ENCODE results near the gene RORB. TPM values are rescaled to one million over a fixed set of nuclear protein-coding genes. Genes with fewer than 3 reads are reported as not detected.

The RORB gene
- total RNA-seq, 1 experiment from 2014 or later: not detected

DNA sequence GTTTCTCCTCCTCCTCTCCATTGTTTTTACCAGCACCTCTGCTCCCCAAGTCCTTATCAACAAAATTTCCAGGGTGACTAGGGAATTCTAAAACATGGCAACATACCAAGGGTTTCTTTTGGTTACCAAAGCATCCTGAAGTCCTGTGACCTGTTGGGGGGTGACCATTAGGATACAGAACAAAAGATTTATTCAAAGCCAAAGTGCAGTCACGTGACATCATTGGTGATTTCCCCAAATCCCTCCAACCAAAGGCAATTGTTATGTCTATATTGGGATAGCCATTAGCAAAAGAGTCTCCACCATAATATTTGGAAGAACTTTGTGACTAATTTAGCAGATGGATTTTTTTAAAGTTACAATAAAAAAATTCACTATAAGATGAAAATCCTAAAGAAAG, 222.2 kb downstream of the RORB start:
- intact Hi-C loops (cut with micrococcal nuclease; ENCODE audit: unreplicated experiment): no loop called here
- Histone ChIP-seq H3K4me1 (no peaks in the 10 kb centered on the region), H3K9me3 (no peaks in the 10 kb centered on the region), H3K36me3 (ENCODE audit: control insufficient read depth, insufficient read depth, low read length) (no peaks in the 10 kb centered on the region), H3K4me3 (ENCODE audit: low read depth, low read length) (no peak overlapping the region), H3K27me3 (replicated peaks; ENCODE audit: control insufficient read depth, insufficient read depth, low read length) (no peaks in the 10 kb centered on the region)
- Mint-ChIP-seq H3K27me3 (ENCODE audit: insufficient read depth, unreplicated experiment) (no peaks in the 10 kb centered on the region), H3K9me3 (ENCODE audit: unreplicated experiment) (no peaks in the 10 kb centered on the region), H3K27ac (ENCODE audit: unreplicated experiment) (no peak overlapping the region), H3K36me3 (ENCODE audit: insufficient read depth, unreplicated experiment) (no peaks in the 10 kb centered on the region), H3K4me1 (ENCODE audit: low read depth, unreplicated experiment) (no peaks in the 10 kb centered on the region), H3K4me3 (ENCODE audit: unreplicated experiment) (no peak overlapping the region)
- TF ChIP-seq, protein P1, sequence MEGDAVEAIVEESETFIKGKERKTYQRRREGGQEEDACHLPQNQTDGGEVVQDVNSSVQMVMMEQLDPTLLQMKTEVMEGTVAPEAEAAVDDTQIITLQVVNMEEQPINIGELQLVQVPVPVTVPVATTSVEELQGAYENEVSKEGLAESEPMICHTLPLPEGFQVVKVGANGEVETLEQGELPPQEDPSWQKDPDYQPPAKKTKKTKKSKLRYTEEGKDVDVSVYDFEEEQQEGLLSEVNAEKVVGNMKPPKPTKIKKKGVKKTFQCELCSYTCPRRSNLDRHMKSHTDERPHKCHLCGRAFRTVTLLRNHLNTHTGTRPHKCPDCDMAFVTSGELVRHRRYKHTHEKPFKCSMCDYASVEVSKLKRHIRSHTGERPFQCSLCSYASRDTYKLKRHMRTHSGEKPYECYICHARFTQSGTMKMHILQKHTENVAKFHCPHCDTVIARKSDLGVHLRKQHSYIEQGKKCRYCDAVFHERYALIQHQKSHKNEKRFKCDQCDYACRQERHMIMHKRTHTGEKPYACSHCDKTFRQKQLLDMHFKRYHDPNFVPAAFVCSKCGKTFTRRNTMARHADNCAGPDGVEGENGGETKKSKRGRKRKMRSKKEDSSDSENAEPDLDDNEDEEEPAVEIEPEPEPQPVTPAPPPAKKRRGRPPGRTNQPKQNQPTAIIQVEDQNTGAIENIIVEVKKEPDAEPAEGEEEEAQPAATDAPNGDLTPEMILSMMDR (IDR thresholded peaks at IDR 0.05; ENCODE audit: insufficient read depth in 1 of 2, low read depth in 1 of 2, low read length in 1 of 2, severe bottlenecking in 1 of 2, unreplicated experiment in 1 of 2): no peak
- no TSS peak for BruUV-seq (replicated peaks)
- ChIA-PET POLR2A (no interaction called here), CTCF (no interaction called here)
- no peak for DNase-seq

DNA sequence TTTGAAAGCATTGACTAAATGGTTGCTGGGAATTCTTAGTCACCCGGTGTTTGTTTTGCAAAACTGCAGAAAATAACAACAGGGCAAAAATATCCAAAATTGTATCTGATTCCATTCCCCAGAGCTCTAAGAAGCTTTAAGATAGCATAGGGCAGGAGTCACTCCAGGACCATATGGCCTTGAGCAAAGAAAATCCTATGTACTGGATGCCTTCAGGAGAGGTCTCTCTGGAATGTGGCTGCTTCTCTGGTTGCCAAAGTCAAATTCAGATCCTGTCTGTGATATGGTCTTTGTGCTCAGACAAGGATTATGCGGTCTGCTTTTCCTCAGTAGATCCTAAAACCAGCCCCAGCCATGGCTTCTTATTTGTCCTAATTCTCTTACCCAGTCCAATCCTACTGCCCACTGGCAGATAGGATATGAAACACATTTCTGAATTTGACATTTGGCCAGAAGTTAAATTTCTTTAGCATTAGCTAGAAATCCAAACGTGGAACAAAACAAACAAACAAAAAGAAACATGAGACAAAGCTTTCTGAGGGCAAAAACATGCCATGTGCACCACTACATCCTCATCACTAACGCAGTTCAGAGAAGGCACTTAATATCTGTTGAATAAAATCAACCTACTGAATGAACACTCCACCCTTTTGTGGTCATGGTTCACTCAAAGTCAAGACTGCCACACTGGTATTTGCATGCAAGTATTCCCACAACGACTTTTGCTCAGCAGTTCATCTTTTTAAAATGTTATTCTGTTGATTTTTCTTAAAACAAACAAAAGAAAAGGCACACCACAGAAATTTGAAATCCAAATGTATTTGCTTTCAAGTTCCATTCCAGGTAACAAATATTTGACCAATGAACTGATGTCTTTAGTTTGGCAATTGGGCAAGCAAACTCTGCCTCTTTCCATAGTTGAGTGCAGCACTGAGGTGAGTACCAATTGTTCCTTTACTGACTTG, 224.8 kb downstream of the RORB start:
- TF ChIP-seq, protein P1 (IDR thresholded peaks at IDR 0.05; ENCODE audit: insufficient read depth in 1 of 2, low read depth in 1 of 2, low read length in 1 of 2, severe bottlenecking in 1 of 2, unreplicated experiment in 1 of 2): no peak
- Mint-ChIP-seq H3K4me3 (ENCODE audit: unreplicated experiment) (no peak overlapping the region), H3K27ac (ENCODE audit: unreplicated experiment) (no peak overlapping the region), H3K9me3 (ENCODE audit: unreplicated experiment) (no peaks in the 10 kb centered on the region), H3K36me3 (ENCODE audit: insufficient read depth, unreplicated experiment) (no peaks in the 10 kb centered on the region), H3K27me3 (ENCODE audit: insufficient read depth, unreplicated experiment) (no peaks in the 10 kb centered on the region), H3K4me1 (ENCODE audit: low read depth, unreplicated experiment) (no peaks in the 10 kb centered on the region)
- H3K36me3 ChIP-seq (ENCODE audit: control insufficient read depth, insufficient read depth, low read length): no peaks in the 10 kb centered on the region
- no peak overlapping the region for H3K4me3 ChIP-seq (ENCODE audit: low read depth, low read length)
- CTCF ChIA-PET: no interaction called here
- BruUV-seq (replicated peaks): no TSS peak
- no peak for DNase-seq
- H3K4me1 ChIP-seq: no peaks in the 10 kb centered on the region
- POLR2A ChIA-PET: no interaction called here
- intact Hi-C loops (cut with micrococcal nuclease; ENCODE audit: unreplicated experiment): no loop called here
- H3K27me3 ChIP-seq (replicated peaks; ENCODE audit: control insufficient read depth, insufficient read depth, low read length): no peaks in the 10 kb centered on the region
- H3K9me3 ChIP-seq: no peaks in the 10 kb centered on the region

DNA sequence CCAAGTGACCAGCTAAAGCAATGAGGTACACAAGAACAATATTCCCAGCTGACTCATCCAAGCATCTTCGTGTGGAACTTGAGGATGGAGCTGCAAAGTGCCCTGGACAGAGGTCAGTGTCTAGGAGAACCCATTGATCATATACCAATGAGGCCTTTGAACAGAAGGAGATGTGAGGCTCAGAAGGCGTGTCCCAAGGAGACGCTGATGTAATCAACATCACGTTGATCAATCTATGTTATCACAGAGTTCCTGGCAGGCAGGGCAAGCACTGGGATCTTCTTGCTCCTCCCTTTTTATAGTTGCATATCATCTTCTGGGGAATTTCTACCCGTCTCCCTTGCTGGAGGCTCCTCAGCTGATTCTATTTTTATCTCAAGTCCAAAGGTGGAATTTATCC, 227.2 kb downstream of the RORB start:
- no peak overlapping the region for H3K27ac Mint-ChIP-seq (ENCODE audit: unreplicated experiment)
- POLR2A ChIA-PET: no interaction called here
- no peak for DNase-seq
- Histone ChIP-seq H3K4me3 (ENCODE audit: low read depth, low read length) (no peak overlapping the region), H3K36me3 (ENCODE audit: control insufficient read depth, insufficient read depth, low read length) (no peaks in the 10 kb centered on the region), H3K4me1 (no peaks in the 10 kb centered on the region), H3K27me3 (replicated peaks; ENCODE audit: control insufficient read depth, insufficient read depth, low read length) (no peaks in the 10 kb centered on the region), H3K9me3 (no peaks in the 10 kb centered on the region)
- H3K9me3 Mint-ChIP-seq (ENCODE audit: unreplicated experiment): no peaks in the 10 kb centered on the region
- TF ChIP-seq, protein P1 (IDR thresholded peaks at IDR 0.05; ENCODE audit: insufficient read depth in 1 of 2, low read depth in 1 of 2, low read length in 1 of 2, severe bottlenecking in 1 of 2, unreplicated experiment in 1 of 2): no peak
- CTCF ChIA-PET: no interaction called here
- intact Hi-C loops (cut with micrococcal nuclease; ENCODE audit: unreplicated experiment): no loop called here
- H3K4me1 Mint-ChIP-seq (ENCODE audit: low read depth, unreplicated experiment): no peaks in the 10 kb centered on the region
- no peaks in the 10 kb centered on the region for H3K36me3 Mint-ChIP-seq (ENCODE audit: insufficient read depth, unreplicated experiment)
- H3K27me3 Mint-ChIP-seq (ENCODE audit: insufficient read depth, unreplicated experiment): no peaks in the 10 kb centered on the region
- no TSS peak for BruUV-seq (replicated peaks)
- H3K4me3 Mint-ChIP-seq (ENCODE audit: unreplicated experiment): no peak overlapping the region
